CD4-positive, alpha-beta T cell treated with Interleukin-12 subunit alpha and Interleukin-12 subunit beta, for 1 hour (primary cell): ENCODE measurements around the gene TMEM115.

Source experiments
- DNase-seq: peaks from one replicate; pipeline ENCODE4 v3.0.0-alpha.2; 2020

The TMEM115 gene

GRCh38 chr3:50330330-50330729, 29.0 kb downstream of the TMEM115 start:
- DNase-seq: no peak

DNA sequence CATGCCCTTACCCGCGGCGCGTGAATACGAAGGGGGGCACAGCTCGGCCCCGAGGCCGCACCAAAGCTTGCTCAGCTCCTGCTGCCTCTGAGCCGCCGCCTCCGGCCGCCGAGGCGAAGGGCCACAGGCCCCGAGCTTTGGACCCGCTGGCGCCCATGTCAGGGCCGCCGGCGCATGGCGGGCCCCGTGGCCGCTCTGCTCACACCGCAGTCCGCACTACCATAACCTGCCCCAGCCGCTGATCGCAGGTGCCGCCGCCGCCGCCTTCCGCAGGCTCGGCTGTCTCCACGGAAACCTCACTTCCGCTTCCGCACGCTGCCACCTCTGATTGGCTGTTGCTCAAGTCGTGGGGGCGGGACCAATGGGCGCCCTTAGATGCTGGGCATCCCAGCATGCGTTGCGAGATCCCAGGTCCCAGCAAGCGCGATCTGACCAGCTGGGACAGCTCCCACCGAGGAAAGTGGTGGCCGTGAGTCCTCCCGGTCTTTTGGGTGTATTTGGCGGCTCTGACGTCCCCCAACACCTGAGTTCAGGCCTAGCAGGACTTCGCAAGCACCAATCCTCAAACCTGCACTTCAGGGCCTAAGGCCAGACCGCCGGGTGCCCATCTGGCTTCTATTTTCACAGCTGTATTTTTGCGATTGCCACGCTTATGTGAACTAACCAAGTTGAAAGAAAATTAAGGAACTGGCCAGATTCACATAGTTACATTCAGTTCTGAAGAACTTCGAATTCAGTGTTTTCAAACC, 31.2 kb downstream of the TMEM115 start, which contains the start of gene TUSC2:
TUSC2 (minus strand) TSS at position 281 of the 749 bp plus-strand sequence; CDS start at position 157, 124 bp downstream.
- peak; percentile 95 for DNase-seq

GRCh38 chr3:50327129-50327528, 32.2 kb downstream of the TMEM115 start:
- no peak for DNase-seq

DNA sequence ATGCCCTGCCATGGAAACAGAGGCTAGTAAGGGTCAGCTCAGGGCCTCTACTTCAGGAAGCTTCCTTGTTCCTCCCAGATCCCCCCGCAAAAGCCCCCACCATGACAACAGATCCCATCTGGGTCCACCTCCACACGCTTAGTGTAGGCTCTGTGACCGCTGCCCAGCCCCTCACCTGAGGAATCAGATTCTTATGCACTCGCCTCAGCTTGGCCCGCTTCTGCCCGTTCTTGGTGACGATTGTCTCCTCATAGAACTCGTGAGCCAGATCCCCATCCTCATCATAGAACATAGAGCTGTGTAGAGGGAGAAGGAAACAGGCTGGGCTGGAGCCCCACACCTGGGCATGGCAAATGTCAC, 33.2 kb downstream of the TMEM115 start:
- no peak for DNase-seq

DNA sequence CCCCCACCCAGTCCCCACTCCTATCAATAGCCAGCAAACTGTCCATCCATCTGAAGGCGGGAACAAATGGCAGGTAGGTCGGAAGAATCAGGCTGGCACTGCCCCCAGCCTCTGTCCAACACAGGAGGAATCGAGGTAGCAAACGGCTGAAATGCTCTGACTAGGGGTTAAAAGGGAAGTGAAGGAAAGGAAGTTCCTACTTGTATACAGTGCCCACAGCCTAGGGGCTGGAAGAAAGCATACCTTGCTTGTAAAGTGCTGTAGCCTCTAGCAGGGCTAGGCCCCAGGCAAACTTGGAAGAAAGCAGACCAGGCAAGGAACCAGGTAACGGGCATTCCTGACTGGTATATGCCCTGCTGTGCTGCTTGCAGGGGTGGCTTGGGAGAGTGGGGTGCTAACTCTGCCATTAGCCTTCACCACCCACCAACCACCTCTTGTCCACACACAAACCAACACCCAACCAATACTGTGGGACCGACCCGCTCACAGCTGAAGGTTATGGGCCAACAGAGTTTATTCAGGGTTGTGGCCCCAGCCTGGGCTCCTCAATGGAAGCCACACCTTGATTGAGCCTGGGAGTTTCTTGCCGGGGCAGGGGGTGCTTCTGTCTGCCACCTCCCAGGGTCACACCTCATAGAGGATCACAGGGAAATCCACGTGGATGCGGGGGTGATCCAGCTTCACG, 33.7 kb downstream of the TMEM115 start:
- no peak for DNase-seq

DNA sequence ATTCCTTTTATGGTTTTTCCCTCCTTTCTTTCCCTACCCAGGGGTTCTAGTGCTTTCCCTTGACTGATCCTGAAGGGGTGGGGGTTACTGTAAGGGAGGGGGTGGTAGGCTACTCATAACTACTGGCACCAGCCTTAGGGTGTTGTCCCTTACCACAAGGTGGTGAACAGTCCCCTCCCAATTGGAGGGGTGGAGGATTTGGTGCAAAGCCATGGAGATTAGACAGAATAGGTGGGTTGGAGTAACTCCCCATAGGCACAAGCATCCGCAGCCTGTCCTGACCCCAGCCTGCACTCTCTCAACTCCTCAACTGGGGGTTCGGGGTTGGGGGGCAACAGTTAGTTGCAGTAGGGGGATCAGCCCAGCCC, 34.2 kb downstream of the TMEM115 start:
- no peak for DNase-seq

DNA sequence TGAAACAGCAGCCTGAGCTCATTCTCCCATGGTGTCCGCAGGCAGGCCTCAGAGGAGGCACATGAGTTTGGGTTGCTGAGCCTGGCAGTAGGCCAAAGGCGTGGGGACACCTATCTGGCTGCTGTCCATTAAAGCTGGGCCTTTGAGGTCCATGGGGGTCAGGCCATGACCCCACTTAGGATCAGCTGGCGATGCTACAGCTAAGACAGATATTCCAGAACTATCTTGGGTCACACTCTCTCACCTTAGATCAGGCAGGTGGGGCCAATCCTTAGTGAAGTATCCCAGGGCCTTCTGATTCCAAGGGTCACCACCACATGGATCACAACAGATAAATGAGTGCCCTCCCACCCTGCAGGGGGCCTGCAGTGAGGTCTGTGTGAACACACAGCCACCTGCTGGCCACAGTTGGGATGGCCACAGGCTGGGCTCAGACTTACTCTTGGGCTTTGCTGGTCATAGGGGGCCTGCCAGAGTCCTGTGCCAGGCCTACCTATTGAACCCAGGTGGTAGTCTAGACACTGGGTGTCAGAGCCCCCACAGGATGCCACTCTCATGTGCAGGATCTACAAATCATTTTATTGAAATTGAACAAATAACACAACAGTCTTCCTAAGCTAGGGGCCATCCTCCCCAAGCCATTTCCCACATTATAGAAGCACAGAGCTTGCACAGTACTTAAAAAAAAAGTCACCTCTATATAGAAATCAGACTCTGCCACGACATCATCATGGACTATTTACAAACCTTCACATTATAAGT, 34.8 kb downstream of the TMEM115 start:
- peak; percentile 70 for DNase-seq

- DNase-seq: no peak
Observed at GRCh38 chr3:50323614-50324199, 35.6 kb downstream of the TMEM115 start.

DNA sequence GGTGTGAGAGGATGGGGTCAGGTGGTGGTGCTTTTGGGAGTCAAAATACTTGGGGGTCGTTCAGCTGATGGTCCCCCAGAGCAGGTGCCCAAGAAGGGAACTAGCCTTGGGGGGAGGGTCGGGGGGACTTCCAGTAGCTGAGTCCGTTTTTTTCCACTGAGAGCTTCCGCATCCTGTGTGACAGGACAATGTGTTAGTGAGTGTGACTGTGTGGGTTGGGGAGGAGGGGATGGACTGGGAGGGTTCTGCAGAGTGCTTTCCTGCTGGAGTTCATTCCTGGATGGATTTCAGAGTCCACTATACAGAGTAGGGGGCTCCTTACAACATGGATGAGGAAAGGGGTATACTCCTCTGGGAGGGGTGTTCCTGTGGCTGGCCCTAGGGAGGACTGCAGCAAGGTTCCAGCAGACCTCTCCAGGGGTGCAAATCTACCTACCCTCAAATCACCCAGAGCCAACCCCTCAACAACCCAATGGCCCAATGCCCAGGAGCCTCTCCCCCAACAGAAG, 36.2 kb downstream of the TMEM115 start:
- no peak for DNase-seq

- DNase-seq: no peak
Observed at GRCh38 chr3:50322386-50323091, 36.8 kb downstream of the TMEM115 start, which contains the start of gene HYAL2. Gene HYAL2, minus strand, starts transcription at chr3:50322745. Its CDS starts 2,256 bp downstream, at chr3:50320489.

- DNase-seq: no peak
Observed at GRCh38 chr3:50322115-50322385, 37.3 kb downstream of the TMEM115 start.

DNA sequence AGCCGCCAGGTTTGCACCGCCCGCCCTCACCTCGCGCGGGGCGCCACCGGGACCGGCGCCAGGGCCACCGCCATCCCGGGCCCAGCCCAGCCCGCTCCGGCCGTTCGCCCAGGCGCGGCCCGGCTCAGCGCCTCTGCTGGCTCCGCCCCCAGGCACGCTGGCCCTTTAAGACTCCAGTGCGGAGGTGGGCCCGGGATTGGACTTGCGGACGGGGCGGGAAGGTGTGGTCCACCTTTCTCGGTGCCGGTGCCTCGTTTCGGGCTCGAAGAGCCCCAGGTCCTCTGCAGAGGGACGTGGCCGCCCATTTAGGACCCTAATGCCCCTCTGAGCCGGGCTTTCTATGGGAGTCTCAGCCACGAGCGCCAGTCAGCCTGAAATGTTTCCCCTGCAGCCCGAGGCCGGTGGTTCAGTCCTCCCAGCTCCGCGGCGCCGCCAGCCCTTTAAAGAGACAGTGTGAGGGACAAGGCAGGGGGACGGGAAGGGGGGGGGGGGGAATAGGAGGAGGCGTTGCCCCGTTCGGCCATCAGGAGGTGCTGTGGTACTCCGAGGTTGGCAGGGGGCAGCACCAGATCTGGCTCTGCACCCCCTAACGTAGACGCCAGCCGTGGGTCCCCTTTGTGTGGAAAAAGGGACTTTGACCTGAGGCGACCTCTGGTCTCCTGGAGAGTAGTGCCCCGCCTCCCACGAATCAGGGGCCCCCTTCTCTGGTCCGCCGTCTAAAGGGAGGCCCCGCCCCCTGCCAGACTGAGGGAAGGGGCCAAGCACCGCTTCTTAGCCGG, 37.8 kb downstream of the TMEM115 start:
- DNase-seq: peak; percentile 86

DNA sequence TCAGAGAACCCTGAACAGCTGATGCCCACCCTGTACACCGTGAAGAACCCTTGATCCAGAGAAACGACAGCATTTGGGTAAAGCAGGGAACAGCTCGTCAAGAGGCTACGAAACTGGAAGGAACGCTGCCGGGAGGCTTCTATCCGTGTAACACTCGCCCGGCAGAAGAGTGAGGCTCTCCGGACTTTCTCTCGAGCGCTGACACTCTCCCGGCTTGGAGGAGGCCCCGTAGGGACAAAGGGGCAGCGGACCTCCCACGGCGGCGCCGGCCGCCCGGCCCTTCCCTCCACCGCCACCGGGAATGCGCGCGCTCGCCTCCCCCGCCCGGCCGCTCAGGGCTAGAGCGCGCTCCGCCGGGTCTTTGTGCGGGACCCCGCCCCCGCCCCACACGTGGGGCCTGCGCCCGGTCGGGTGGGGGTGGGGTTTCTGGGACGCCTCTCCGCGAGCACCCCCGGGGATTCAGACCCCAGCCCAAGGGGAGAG, 38.4 kb downstream of the TMEM115 start:
- DNase-seq: no peak

GRCh38 chr3:50319894-50320625, 39.3 kb downstream of the TMEM115 start:
- DNase-seq: no peak

GRCh38 chr3:50319181-50319893, 40.0 kb downstream of the TMEM115 start:
- no peak for DNase-seq

GRCh38 chr3:50318615-50319014, 40.7 kb downstream of the TMEM115 start:
- no peak for DNase-seq

DNA sequence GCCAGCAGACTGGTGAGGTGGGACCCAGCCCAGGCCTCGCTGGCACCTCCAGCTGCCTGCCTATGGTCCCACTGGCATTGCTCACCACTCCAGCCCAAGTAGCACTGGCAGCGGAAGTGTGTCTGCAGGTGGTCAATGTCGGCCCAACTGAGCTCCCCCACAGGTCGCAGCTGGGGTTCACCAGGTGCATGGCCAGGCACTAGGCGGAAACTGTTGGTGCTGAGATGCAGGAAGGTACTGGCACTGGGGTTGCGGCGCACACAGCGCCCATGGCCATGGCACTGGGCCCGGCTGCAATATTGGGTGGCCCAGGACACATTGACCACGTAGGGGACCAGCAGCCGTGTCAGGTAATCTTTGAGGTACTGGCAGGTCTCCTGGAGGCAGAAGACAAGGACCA, 41.2 kb downstream of the TMEM115 start:
- no peak for DNase-seq

DNA sequence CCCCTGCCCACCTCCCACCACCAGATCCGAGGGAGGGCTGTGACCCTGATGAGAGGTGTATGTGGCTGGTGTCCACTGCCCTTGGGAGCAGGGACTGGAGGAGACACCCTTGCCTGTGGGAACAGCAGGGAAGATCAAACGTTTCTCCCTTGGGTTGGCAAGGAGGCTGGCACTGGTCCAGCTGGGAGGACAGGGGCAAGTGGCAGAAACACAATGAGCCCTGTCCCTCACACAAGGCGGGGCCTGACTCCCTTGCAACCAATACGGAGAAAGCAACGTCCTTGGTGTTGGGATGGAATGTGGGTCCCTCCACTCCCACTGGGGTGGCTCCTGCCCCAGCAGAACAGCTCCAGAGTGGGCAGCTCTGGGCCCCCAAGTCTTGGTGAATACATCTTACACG, 42.0 kb downstream of the TMEM115 start:
- DNase-seq: no peak

DNA sequence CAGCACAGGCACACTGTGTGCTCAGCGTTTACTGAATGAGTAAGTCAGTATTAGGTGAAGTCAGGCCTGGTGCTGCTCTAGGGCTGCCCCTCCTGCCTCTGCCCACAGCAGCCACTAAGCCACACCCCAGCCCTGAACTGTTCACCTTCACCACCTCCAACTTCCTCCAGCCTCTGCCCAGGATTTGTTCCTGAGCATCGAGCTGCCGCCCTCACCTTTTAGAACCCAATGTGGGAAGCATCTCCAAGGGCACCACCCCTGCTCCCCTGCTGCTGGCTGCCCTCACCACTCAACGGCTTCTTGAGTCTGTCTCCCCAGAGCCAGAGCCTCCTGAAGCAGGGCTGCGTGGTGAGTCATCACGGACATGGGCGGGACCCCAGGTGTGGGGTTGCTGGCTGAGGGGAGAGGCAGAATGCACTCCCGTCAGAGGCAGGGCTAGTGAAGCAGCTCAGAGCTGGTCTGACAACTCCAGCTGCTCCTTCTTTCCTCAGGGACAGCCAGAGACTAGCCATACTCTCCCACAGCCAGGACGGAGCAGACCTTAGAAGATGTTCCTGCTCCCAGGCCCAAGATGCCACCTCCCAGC, 42.6 kb downstream of the TMEM115 start:
- peak; percentile 80 for DNase-seq

DNA sequence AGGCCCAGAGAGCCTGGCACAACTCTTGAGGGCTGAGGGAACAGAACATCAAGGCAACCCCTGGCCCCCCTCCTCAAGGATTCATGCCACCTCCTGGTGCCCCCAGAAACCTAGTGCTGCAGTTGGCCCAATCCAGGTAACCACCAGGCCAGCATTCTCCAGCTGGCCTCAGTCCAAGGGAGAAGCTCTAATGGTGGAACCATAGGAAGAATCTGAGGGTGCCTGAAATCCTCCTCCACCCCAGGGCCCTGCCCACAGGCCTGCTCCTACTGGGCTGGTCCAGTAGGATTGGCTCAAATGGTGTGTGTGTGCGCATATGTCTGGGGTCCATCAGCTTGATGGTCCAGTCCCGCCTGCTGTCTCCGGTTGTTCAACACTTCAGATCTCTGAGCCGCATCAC, 44.5 kb downstream of the TMEM115 start:
- no peak for DNase-seq
